Liver (tissue), 9 donors: Measurements from ENCODE around the gene GRK2. TPM values are rescaled to one million over a fixed set of nuclear protein-coding genes. Genes with fewer than 3 reads are reported as not detected.

Experiments used
- DNase-seq: peaks from one replicate; pipeline ENCODE4 v3.0.0-alpha.2; 2017; ENCODE audit warnings: low spot score
- H3K27ac ChIP-seq, 2 donors: one replicate each; pipeline ENCODE4 v1.7.0; 2013; ENCODE audit warnings: inconsistent platforms in 2 of 2, low read length in 2 of 2, control low read depth in 1 of 2, low read depth in 1 of 2, mild to moderate bottlenecking in 1 of 2
- H3K27me3 ChIP-seq, 4 donors: one replicate each; pipeline versions ENCODE4 v1.6.1 to v1.7.0; 2013; ENCODE audit warnings: low read length in 3 of 4, inconsistent platforms in 1 of 4, mild to moderate bottlenecking in 1 of 4, moderate library complexity in 1 of 4; ENCODE audit not compliant: control insufficient read depth in 4 of 4, insufficient read depth in 4 of 4
- H3K36me3 ChIP-seq, 4 donors: one replicate each; pipeline versions ENCODE4 v1.6.1 to v1.7.0; 2013; ENCODE audit warnings: low read length in 3 of 4, mild to moderate bottlenecking in 3 of 4, low read depth in 1 of 4, moderate library complexity in 1 of 4; ENCODE audit not compliant: control insufficient read depth in 4 of 4, insufficient read depth in 3 of 4
- H3K4me1 ChIP-seq, 4 donors: one replicate each; pipeline versions ENCODE4 v1.6.1 to v1.7.0; 2013; ENCODE audit warnings: low read length in 3 of 4, mild to moderate bottlenecking in 3 of 4, moderate library complexity in 1 of 4; ENCODE audit not compliant: control insufficient read depth in 4 of 4, insufficient read depth in 4 of 4
- H3K4me3 ChIP-seq, 3 donors: one replicate each; pipeline versions ENCODE4 v1.6.1 to v1.7.0; 2013; ENCODE audit warnings: low read length in 3 of 3, control low read depth in 1 of 3, low read depth in 1 of 3, mild to moderate bottlenecking in 1 of 3
- H3K9ac ChIP-seq, 2 donors: one replicate each; pipeline ENCODE4 v1.7.0; 2013; ENCODE audit warnings: low read length in 2 of 2, mild to moderate bottlenecking in 2 of 2, moderate library complexity in 2 of 2, control low read depth in 1 of 2, low read depth in 1 of 2
- H3K9me3 ChIP-seq, 4 donors: one replicate each; pipeline versions ENCODE4 v1.6.1 to v1.7.0; 2013; ENCODE audit warnings: low read length in 3 of 4; ENCODE audit not compliant: control insufficient read depth in 4 of 4
- EGR1 ChIP-seq, 2 donors: IDR thresholded peaks; 2 replicates each; pipeline ENCODE4 v1.6.1; 2016 to 2018; ENCODE audit warnings: antibody characterized with exemption in 2 of 2, low read depth in 2 of 2
- FOXA1 ChIP-seq: IDR thresholded peaks from 2 replicates; pipeline ENCODE4 v1.6.1; 2016; ENCODE audit warnings: antibody characterized with exemption
- FOXA2 ChIP-seq: IDR thresholded peaks from 2 replicates; pipeline ENCODE4 v1.6.1; 2016; ENCODE audit warnings: antibody characterized with exemption
- HNF4A ChIP-seq, 2 donors: conservative IDR thresholded peaks; 2 replicates each; pipeline ENCODE4 v1.6.1; 2016; ENCODE audit warnings: antibody characterized with exemption in 2 of 2, mild to moderate bottlenecking in 2 of 2
- HNF4G ChIP-seq: IDR thresholded peaks from 2 replicates; pipeline ENCODE4 v1.6.1; 2016; ENCODE audit warnings: antibody characterized with exemption
- NR2F2 ChIP-seq: IDR thresholded peaks from 2 replicates; pipeline ENCODE4 v1.6.1; 2016; ENCODE audit warnings: antibody characterized with exemption
- RAD21 ChIP-seq, 2 donors: IDR thresholded peaks; 2 replicates each; pipeline ENCODE4 v1.6.1; 2016; ENCODE audit warnings: antibody characterized with exemption in 2 of 2, mild to moderate bottlenecking in 2 of 2
- RXRA ChIP-seq, 2 donors: IDR thresholded peaks; 2 replicates each; pipeline ENCODE4 v1.6.1; 2017 to 2018; ENCODE audit warnings: antibody characterized with exemption in 2 of 2, mild to moderate bottlenecking in 1 of 2
- SP1 ChIP-seq: IDR thresholded peaks from 2 replicates; pipeline ENCODE4 v1.6.1; 2018; ENCODE audit warnings: antibody characterized with exemption, mild to moderate bottlenecking
- WGBS: extraction: QIAGEN DNeasy Blood & Tissue Kit; methylation state at CpG from one replicate; pipeline ENCODE4 v1.1.7; 2013; 5-methylcytosine and 5-hydroxymethylcytosine counted together
- polyA plus RNA-seq, 2 donors: library from polyadenylated mRNA; stranded (reverse) in 1 of 2; unstranded in 1 of 2; fragments of 200-250 nt in 1 of 2; fragments of >200 nt in 1 of 2; fragmentation: Nextera tagmentation in 1 of 2; extraction: Ambion mirVana in 1 of 2; gene quantifications; one replicate each; pipeline versions ENCODE4 v1.2.1 to v1.2.3, GENCODE V29; 2013 to 2015
- total RNA-seq, 2 donors: library from RNA; depleted of rRNA; stranded (reverse); fragments of >200 nt; gene quantifications; one replicate each; pipeline ENCODE4 v1.2.3, GENCODE V29; 2014
- TF ChIP-seq, protein P1 (sequence below): fragments of 150-350 bp; IDR thresholded peaks from 2 replicates; pipeline ENCODE4 v1.5.1; 2017; ENCODE audit warnings: improper control_type of control experiment, low read depth, low read length; ENCODE audit not compliant: missing input control
- TF ChIP-seq, protein P2 (sequence below): IDR thresholded peaks from 2 replicates; pipeline ENCODE4 v1.6.1; 2016; ENCODE audit warnings: antibody characterized with exemption
- TF ChIP-seq, protein P3 (sequence below): IDR thresholded peaks from 2 replicates; pipeline ENCODE4 v1.6.1; 2016; ENCODE audit warnings: antibody characterized with exemption
- TF ChIP-seq, protein P4 (sequence below): IDR thresholded peaks from 2 replicates; pipeline ENCODE4 v1.6.1; 2016; ENCODE audit warnings: antibody characterized with exemption, mild to moderate bottlenecking
- TF ChIP-seq, protein P5 (sequence below): IDR thresholded peaks from 2 replicates; pipeline ENCODE4 v1.6.1; 2016; ENCODE audit warnings: antibody characterized with exemption
- donor health status: healthy.
- donor health status: healthy.
- donor health status: healthy.
- donor health status: healthy.
- donor health status: healthy.

Gene GRK2
- total and polyA plus RNA-seq, 4 donors: 13.4 to 41.4 (median 31.7) TPM

DNA sequence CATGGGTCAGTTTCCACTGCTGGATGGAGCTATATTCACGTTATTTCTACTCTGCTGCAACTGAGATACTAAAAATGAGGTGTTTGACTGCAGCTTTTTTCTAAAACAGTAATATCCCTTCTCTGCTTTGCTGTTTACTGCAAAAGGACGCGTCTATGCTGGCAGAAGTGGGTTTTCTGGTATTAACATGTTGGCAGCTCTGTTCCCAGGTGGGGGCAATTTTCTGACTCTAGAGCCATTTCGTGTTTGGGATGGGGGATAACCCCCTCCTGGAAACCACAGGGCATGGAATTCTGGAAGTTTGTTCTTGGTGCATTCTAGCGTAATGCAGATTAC is 4.9 kb downstream of the GRK2 start (continued):
- TF ChIP-seq EGR1 (IDR thresholded peaks at IDR 0.05; ENCODE audit: low read depth in 2 of 2): no peak
- TF ChIP-seq, protein P1, sequence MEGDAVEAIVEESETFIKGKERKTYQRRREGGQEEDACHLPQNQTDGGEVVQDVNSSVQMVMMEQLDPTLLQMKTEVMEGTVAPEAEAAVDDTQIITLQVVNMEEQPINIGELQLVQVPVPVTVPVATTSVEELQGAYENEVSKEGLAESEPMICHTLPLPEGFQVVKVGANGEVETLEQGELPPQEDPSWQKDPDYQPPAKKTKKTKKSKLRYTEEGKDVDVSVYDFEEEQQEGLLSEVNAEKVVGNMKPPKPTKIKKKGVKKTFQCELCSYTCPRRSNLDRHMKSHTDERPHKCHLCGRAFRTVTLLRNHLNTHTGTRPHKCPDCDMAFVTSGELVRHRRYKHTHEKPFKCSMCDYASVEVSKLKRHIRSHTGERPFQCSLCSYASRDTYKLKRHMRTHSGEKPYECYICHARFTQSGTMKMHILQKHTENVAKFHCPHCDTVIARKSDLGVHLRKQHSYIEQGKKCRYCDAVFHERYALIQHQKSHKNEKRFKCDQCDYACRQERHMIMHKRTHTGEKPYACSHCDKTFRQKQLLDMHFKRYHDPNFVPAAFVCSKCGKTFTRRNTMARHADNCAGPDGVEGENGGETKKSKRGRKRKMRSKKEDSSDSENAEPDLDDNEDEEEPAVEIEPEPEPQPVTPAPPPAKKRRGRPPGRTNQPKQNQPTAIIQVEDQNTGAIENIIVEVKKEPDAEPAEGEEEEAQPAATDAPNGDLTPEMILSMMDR: no peak
- no peak for TF ChIP-seq FOXA1
- TF ChIP-seq, protein P2, sequence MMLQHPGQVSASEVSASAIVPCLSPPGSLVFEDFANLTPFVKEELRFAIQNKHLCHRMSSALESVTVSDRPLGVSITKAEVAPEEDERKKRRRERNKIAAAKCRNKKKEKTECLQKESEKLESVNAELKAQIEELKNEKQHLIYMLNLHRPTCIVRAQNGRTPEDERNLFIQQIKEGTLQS: no peak
- TF ChIP-seq RAD21 (IDR thresholded peaks at IDR 0.05): no peak

DNA sequence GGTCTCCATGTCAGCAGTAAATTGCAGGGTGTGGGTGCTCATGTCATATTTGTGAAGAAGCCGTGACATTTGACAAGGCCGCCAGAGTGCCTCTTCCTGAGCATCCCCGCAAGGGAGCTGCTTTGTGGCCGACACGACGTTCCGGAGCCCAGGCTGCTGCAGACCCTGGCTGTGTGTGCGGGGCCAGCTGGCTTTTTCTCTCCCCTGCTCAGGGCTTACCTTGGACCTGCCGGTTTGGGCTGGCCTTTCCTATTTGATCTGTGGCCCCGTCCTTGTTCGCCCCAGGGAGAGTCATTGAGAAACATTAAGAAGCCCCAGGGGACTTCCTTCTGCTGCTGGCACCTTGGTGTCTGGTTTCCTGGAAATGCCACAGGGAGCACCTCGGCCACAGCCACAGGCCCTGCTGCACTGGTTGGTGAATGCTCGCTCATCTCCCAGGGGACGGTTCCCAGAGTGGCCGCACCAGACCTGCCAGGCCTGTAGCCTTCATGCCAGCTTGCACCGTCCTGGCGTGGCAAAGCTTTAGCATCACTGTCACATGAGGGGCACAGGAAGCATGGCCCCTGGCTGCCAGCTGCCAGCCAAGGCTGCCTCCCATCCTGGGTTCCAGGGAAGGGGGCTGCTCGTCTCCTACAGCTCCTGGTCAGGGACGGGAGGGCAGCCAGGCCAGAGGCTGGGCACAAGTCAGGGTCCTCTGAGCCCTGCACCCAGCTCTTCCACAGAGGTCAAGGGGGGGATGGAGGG is 5.4 kb downstream of the GRK2 start:
- WGBS: 64% methylated on average over 19 of the region's 19 CpGs
- H3K36me3 ChIP-seq: no peaks in the 10 kb centered on the region
- H3K4me1 ChIP-seq: peaks cover 18 to 90% (median 54%) of the 10 kb centered on the region in 4 donors
- no peak overlapping the region for H3K9ac ChIP-seq
- TF ChIP-seq EGR1 (IDR thresholded peaks at IDR 0.05; ENCODE audit: low read depth in 2 of 2) (no peak), FOXA2 (no peak), RXRA (IDR thresholded peaks at IDR 0.05) (no peak), NR2F2 (no peak), HNF4G (no peak), HNF4A (conservative IDR thresholded peaks at IDR 0.05) (no peak), SP1 (no peak)
- TF ChIP-seq, protein P1: no peak
- TF ChIP-seq, protein P3, sequence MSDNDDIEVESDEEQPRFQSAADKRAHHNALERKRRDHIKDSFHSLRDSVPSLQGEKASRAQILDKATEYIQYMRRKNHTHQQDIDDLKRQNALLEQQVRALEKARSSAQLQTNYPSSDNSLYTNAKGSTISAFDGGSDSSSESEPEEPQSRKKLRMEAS: no peak
- TF ChIP-seq, protein P4, sequence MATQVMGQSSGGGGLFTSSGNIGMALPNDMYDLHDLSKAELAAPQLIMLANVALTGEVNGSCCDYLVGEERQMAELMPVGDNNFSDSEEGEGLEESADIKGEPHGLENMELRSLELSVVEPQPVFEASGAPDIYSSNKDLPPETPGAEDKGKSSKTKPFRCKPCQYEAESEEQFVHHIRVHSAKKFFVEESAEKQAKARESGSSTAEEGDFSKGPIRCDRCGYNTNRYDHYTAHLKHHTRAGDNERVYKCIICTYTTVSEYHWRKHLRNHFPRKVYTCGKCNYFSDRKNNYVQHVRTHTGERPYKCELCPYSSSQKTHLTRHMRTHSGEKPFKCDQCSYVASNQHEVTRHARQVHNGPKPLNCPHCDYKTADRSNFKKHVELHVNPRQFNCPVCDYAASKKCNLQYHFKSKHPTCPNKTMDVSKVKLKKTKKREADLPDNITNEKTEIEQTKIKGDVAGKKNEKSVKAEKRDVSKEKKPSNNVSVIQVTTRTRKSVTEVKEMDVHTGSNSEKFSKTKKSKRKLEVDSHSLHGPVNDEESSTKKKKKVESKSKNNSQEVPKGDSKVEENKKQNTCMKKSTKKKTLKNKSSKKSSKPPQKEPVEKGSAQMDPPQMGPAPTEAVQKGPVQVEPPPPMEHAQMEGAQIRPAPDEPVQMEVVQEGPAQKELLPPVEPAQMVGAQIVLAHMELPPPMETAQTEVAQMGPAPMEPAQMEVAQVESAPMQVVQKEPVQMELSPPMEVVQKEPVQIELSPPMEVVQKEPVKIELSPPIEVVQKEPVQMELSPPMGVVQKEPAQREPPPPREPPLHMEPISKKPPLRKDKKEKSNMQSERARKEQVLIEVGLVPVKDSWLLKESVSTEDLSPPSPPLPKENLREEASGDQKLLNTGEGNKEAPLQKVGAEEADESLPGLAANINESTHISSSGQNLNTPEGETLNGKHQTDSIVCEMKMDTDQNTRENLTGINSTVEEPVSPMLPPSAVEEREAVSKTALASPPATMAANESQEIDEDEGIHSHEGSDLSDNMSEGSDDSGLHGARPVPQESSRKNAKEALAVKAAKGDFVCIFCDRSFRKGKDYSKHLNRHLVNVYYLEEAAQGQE: no peak
- TF ChIP-seq, protein P2: no peak
- TF ChIP-seq, protein P5, sequence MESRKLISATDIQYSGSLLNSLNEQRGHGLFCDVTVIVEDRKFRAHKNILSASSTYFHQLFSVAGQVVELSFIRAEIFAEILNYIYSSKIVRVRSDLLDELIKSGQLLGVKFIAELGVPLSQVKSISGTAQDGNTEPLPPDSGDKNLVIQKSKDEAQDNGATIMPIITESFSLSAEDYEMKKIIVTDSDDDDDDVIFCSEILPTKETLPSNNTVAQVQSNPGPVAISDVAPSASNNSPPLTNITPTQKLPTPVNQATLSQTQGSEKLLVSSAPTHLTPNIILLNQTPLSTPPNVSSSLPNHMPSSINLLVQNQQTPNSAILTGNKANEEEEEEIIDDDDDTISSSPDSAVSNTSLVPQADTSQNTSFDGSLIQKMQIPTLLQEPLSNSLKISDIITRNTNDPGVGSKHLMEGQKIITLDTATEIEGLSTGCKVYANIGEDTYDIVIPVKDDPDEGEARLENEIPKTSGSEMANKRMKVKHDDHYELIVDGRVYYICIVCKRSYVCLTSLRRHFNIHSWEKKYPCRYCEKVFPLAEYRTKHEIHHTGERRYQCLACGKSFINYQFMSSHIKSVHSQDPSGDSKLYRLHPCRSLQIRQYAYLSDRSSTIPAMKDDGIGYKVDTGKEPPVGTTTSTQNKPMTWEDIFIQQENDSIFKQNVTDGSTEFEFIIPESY: no peak
- no peak overlapping the region for H3K4me3 ChIP-seq
- peak overlapping the region; percentile 43 to 44 for H3K27ac ChIP-seq
- H3K9me3 ChIP-seq: no peaks in the 10 kb centered on the region
- DNase-seq: no peak
- H3K27me3 ChIP-seq: no peaks in the 10 kb centered on the region
